ENCODE results near the gene ZNF385B.

The ZNF385B gene

GRCh38 chr2:179572544-179572943, 288.9 kb downstream of the ZNF385B start:
- no peak for TF ChIP-seq CTCF (conservative IDR thresholded peaks at IDR 0.05; ENCODE audit: low read depth, low read length)
- no peak for DNase-seq (ENCODE audit: low read depth)
- no peak overlapping the region for H3K4me3 ChIP-seq (ENCODE audit: low read depth, low read length)

- DNase-seq (ENCODE audit: low read depth), result no peak
- H3K4me3 ChIP-seq (ENCODE audit: low read depth, low read length), result no peak overlapping the region
- no peak for TF ChIP-seq CTCF (conservative IDR thresholded peaks at IDR 0.05; ENCODE audit: low read depth, low read length)
Observed at GRCh38 chr2:179571721-179572120, 289.7 kb downstream of the ZNF385B start.

GRCh38 chr2:179571252-179571651, 290.2 kb downstream of the ZNF385B start:
- DNase-seq (ENCODE audit: low read depth), result peak; percentile 7
- TF ChIP-seq CTCF (conservative IDR thresholded peaks at IDR 0.05; ENCODE audit: low read depth, low read length), result no peak
- H3K4me3 ChIP-seq (ENCODE audit: low read depth, low read length), result no peak overlapping the region

GRCh38 chr2:179569831-179570233, 291.6 kb downstream of the ZNF385B start:
- no peak for TF ChIP-seq CTCF (conservative IDR thresholded peaks at IDR 0.05; ENCODE audit: low read depth, low read length)

GRCh38 chr2:179565807-179566206, 295.6 kb downstream of the ZNF385B start:
- TF ChIP-seq CTCF (conservative IDR thresholded peaks at IDR 0.05; ENCODE audit: low read depth, low read length), result no peak
- no peak for DNase-seq (ENCODE audit: low read depth)

More at GRCh38 chr2:179569831-179570233, 291.6 kb downstream of the ZNF385B start:
- peak; percentile 85 for DNase-seq (ENCODE audit: low read depth)
- H3K4me3 ChIP-seq (ENCODE audit: low read depth, low read length), result no peak overlapping the region

GRCh38 chr2:179562330-179562885, 299.0 kb downstream of the ZNF385B start:
- no peak overlapping the region for H3K4me3 ChIP-seq (ENCODE audit: low read depth, low read length)
- TF ChIP-seq CTCF (conservative IDR thresholded peaks at IDR 0.05; ENCODE audit: low read depth, low read length), result no peak
- DNase-seq (ENCODE audit: low read depth), result peak; percentile 14

More at GRCh38 chr2:179565807-179566206, 295.6 kb downstream of the ZNF385B start:
- H3K4me3 ChIP-seq (ENCODE audit: low read depth, low read length), result no peak overlapping the region

GRCh38 chr2:179561702-179562101, 299.7 kb downstream of the ZNF385B start:
- TF ChIP-seq CTCF (conservative IDR thresholded peaks at IDR 0.05; ENCODE audit: low read depth, low read length), result no peak
- DNase-seq (ENCODE audit: low read depth), result no peak
- H3K4me3 ChIP-seq (ENCODE audit: low read depth, low read length), result no peak overlapping the region

Data from choroid plexus epithelial cell (primary cell).